Stimulated activated CD4-positive, alpha-beta T cell treated with anti-CD3 and anti-CD28 coated beads, Interleukin-2, amount 100 ng/mL, for 24 hours (primary cell): ENCODE data around the gene PGA5.

Source experiments
- DNase-seq, 2 donors: peaks; one replicate each; pipeline ENCODE4 v3.0.0-alpha.2; 2020

The PGA5 gene

GRCh38 chr11:61270354-61271076, 29.5 kb downstream of the PGA5 start:
- no peak for DNase-seq

- DNase-seq: no peak
Observed at GRCh38 chr11:61272731-61273130, 31.8 kb downstream of the PGA5 start.

DNA sequence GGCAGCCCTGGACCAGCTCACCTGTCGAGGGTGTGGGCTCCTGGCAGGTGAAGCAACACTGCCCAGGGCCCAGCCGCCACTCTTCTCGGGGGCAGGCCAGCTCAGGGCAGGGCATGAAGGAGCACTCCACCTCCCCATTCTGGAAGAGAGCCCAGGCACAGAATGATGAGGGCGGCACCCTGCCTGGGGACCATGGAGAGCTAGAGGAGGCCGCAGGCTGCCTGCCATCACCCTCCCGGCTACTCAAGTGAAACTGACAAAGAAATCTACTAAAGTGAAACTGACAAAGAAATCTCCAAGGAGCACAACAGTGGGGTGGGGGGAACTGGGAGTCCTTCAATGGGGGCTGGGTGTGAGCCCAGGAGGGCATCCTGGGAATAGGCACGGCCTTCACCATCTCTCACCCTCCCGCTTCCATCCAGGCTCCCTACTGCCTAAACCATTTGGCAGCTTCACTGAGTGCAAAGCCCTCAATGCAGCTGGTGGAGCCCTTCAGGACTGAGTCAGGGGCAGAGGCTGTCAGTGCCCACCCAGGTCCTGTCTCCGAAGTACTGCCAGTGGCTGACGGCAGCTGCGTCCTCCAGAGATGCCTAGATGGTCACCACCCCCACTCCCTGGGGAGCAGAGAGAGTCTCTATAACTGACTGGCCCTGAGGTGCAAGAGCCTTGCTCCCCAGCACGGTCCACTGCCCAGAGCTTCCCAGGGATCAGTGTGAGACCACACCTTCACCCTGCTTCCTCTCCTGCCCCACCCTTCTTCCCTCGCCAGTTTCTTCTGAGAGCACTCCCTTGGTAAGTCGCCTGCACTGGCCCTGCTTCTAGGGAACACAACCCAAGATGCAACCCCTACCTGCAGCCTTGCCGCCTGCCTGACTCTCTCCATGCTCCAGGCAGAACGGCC, 32.5 kb downstream of the PGA5 start:
- no peak for DNase-seq

DNA sequence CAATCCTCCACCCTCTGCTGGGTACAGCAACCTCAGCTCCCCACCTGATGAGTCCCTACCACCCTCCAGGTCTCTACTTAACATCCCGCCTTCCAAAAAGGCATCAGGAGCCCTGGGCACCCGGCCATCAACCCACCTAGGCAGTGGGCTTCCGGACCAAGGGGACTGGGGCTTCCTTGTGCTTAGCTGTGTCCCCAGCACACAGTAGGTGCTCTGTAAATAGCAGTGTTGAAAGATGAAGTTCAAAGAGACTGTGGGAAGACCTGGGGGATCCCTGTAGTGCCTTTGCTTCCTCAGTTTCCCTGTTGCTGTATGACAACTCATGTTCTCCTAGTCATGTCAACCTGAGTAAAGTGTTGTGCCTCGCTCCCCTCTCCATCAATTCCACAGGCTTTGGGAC, 33.1 kb downstream of the PGA5 start:
- no peak for DNase-seq

DNA sequence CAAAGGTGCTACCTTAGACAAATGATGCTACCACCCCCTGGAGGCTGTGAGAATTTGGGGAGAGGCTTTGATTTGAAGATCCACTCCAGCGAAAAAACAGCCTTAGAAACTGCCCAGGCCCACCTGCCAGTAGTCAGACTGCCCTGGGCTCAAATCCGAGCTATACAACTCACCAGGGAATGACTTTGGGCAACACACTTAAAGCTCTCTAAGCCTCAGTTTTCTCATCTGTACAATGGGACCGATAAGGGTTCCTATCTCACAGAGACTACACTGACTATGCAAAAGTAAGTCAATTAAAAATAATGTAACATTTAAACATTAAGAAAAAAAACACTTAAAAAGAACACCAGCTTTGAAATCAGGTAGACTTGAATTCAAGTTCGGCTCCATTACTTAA, 34.2 kb downstream of the PGA5 start:
- no peak for DNase-seq

DNA sequence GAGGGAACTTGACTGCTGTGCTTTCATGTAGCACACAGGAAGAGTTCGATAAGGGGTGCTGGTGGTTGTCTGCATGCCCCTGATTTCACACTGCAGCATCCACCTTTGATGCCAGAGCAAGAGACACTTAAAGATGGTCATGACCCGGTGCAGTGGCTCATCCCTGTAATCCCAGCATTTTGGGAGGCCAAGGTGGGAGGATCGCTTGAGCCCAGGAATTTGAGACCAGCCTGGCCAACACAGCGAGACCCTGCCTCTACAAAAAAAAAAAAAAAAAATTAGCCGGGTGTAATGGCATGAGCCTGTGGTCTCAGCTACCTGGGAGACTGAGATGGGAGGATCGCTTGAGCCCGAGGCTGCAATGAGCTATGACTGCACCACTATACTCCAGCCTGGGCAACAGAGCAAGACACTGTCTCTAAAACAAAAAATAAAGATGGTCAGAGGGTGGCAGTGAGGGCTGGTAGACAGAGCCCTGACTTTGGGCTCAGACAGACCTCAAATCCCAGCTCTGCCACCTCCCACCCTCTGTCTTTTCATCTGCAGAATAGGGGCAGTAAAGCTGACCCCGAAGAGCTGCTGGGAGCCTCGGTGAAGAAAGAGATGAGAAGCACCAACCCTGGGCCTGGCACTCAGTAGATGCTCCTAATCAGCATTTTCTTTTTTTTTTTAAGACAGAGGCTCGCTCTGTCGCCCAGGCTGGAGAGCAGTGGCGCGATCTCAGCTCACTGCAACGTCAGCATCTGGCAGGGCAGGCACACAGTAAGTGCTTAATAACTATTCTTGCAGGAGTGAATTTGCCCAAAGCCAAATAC, 36.4 kb downstream of the PGA5 start:
- no peak for DNase-seq

DNA sequence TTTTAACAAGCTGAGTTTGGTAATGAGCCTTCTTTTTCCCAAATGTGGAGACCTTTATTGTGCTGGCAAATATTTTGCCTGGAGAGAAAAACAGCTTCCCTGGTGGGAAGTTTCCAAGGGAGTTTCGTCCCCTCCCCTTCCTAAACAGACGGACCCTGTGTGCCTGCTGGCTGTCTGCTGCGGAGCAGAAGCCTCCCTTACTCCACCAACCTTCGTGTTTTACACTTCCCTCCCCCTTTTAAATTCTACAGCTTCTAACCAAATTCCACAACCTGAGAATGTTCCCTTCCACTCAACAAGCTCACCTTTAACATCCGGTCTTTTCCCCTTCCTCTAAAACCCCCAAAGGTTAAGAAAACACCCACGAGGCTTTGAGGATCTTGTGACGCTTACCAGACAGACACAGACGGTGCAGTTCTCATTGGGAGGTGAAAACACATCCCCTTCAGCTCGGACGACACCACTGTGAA, 37.1 kb downstream of the PGA5 start:
- DNase-seq: no peak

- DNase-seq: no peak
Observed at GRCh38 chr11:61279934-61280659, 39.1 kb downstream of the PGA5 start.

DNA sequence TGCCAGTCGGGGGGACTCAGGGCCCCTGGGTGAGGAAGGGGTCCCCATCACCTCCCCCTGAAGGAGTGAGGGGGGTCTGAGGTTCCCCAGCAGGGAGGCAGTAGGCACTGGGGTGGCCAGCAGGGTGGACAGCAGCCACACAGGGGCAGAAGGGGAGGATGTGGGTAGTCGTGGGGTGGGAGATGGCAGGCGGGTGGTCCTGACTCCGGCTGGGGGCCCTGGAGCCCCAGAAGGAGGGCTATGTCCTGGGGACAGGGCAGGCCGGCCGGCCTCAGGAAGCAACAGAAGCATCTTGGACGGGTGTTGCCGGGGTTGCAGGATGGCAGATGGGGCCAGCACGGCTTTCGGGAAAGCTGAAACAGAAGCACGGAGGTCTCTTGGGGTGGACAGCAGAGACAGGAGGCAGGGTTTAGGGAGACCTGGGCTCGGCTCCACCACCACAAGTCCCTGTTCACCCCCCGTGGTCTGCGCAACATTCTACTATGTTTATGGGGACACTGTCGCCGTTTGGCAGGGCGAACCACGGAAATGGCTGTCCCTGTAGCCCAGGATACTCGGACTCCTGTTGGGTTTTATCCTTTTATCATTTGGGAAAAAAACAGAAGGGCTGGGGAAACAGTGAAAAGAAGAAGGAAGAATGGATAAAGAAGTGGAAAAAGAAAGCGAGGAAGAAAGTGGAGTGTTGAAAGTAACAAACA, 40.1 kb downstream of the PGA5 start:
- no peak for DNase-seq

DNA sequence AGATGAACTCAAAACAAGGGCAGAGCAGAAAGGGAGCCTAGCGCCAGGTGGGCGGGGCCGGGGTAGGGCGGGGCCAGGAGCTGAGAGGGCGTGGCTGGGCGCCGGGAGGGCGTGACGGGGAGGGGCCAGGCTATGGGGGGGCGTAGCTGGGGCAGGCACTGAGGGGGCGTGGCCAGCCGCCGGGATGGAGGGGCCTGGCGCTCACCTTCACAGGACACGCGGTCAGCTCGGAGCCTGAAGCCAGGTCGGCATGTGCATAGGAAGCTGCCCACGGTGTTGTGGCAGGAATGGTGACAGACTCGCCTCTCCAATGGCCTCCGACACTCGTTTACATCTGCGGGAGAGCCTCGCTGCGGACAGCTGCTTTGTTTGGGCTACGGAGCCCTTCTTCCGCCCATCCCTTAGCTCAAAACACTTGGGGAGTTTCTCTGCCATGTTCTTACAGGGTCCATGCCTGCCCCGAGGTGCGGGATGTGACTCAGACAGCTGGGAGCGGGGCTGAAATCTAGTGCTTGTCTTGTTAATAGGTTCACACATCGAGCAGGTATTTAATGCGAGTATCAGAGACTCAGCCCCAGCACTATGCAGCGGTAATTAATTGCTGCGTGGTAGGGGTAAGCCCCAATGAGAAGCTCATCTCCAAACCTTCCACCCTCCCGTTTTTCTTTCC, 40.7 kb downstream of the PGA5 start:
- DNase-seq: peak; percentile 29 to 59

DNA sequence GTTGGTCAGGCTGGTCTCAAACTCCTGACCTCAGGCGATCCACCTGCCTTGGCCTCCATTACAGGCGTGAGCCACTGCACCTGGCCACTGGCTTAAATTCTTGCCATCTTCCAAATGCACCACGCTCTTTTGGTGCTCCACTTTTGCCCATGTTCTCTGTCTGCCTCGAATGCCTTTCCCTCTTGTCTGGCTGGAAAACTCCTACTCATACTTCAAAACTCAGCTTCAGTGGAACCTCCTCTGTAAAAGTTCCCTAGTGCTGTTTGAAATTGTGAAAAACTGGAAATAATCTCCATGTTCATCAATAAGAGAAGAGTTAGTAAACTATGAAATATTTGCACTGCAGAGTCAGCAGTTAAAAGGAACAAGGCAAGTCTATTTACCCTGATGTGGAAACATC, 42.6 kb downstream of the PGA5 start:
- no peak for DNase-seq

DNA sequence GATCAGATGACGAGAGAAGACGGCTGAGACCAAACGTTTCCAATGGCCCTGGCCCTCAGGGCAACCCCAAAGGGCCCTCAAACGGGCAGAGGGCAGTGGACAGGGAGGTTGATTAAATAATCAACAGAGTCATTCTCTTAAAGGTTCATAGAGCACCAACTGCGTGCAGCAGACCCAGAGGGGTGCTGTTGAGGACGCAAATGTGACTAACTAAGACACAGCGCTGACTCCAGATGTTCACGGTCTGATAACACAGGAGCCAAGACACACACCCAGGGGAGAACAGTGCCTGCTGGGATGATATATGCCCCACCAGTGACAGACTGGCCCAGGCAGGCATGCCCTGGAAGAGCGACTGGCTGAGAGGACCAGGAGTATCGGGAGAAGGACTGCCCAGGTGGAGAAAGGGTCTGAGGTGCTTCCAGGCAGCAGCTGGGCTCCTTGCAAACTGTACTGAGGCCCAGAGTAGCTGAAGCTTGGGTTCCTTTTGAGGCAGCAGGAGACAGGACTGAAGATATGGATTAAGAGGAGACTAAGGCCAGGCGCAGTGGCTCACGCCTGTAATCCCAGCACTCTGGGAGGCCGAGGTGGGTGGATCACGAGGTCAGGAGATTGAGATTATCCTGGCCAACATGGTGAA, 46.5 kb downstream of the PGA5 start:
- no peak for DNase-seq

DNA sequence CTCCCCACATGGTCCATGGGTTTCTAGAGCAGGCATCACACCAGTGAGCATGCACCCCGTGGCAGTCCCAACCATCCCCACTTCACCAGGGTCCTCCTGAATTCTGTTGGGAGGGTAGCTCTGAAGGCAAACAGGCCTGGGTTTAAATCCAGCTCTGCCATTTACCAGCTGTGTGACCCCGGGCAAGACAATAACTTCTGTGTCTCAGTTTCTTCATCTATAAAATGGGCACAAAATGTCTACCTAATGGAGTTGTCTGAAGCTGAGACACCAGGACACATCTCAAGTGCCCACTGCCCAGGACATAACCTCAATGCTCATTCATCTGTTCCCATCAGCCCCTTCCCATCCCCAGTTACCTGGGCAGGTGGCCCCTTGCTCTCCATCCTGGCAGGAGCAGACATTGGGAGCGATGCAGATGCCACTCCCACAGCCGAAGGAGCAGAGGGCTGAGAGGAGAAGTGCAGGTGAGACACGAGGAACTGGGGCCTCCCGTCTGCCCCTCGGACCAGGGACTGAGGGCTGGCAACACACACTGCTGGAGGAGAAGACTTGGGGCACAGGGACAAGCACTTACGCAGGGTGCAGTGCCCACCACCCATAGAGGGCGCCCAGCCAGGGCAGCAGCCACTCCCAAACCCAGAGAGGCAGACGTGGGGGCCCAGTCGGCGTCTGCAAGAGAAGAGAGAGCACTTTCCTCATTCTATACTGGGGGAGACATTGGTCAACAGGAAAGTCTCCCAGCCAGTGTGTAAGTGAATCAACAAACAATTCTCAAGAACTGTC, 50.1 kb downstream of the PGA5 start:
- DNase-seq: peak in 1 of 2 donors; percentile 29

- DNase-seq: no peak
Observed at GRCh38 chr11:61292356-61292755, 51.4 kb downstream of the PGA5 start.

- DNase-seq: peak; percentile 53 to 67
Observed at GRCh38 chr11:61293867-61294716, 53.1 kb downstream of the PGA5 start.

- DNase-seq: peak; percentile 76 to 80
Observed at GRCh38 chr11:61294717-61295595, 54.0 kb downstream of the PGA5 start, which contains the start of gene VWCE. Gene VWCE, minus strand, starts transcription at chr11:61295316. Its CDS starts 279 bp downstream, at chr11:61295037.

- no peak for DNase-seq
Observed at GRCh38 chr11:61295596-61295926, 54.6 kb downstream of the PGA5 start.

GRCh38 chr11:61297341-61297740, 56.4 kb downstream of the PGA5 start:
- DNase-seq: no peak
